Neural progenitor cell (in vitro differentiated cells): ENCODE data around the gene SLC25A22. TPM values are rescaled to one million over a fixed set of nuclear protein-coding genes. Genes with fewer than 3 reads are reported as not detected.

Experiments
- DNase-seq: peaks from one replicate; pipeline ENCODE4 v3.0.0-alpha.2; 2016; ENCODE audit warnings: low spot score
- H2AFZ ChIP-seq: fragments of 200-600 bp; sonication (generic); replicated peaks from 2 replicates; pipeline ENCODE4 v1.6.1; 2016; ENCODE audit warnings: antibody characterized with exemption
- H3F3A ChIP-seq: fragments of 200-600 bp; sonication (generic); 2 replicates; pipeline ENCODE4 v1.6.1; 2016; ENCODE audit warnings: antibody characterized with exemption, low read depth
- H3K27ac ChIP-seq: fragments of 200-600 bp; sonication (generic); 2 replicates; pipeline ENCODE4 v1.5.1; 2016; ENCODE audit warnings: mild to moderate bottlenecking
- H3K27me3 ChIP-seq: fragments of 200-600 bp; sonication (generic); 2 replicates; pipeline ENCODE4 v1.6.1; 2016; ENCODE audit warnings: mild to moderate bottlenecking, moderate library complexity
- H3K36me3 ChIP-seq: fragments of 200-600 bp; sonication (generic); 2 replicates; pipeline ENCODE4 v1.5.1; 2016
- H3K4me1 ChIP-seq: fragments of 200-600 bp; sonication (generic); 2 replicates; pipeline ENCODE4 v1.6.1; 2016; ENCODE audit warnings: mixed run types
- H3K4me2 ChIP-seq: fragments of 200-600 bp; sonication (generic); 2 replicates; pipeline ENCODE4 v1.6.1; 2016
- H3K4me3 ChIP-seq: fragments of 200-600 bp; sonication (generic); 2 replicates; pipeline ENCODE4 v1.5.1; 2016
- H3K79me2 ChIP-seq: fragments of 200-600 bp; sonication (generic); 2 replicates; pipeline ENCODE4 v1.6.1; 2016; ENCODE audit warnings: low read depth
- H3K9ac ChIP-seq: fragments of 200-600 bp; sonication (generic); 2 replicates; pipeline ENCODE4 v1.6.1; 2016
- H3K9me3 ChIP-seq: fragments of 200-600 bp; sonication (generic); 2 replicates; pipeline ENCODE4 v1.5.1; 2016; ENCODE audit warnings: low read depth
- H4K20me1 ChIP-seq: fragments of 200-600 bp; sonication (generic); 2 replicates; pipeline ENCODE4 v1.6.1; 2016; ENCODE audit warnings: low read depth
- H3K27ac Mint-ChIP-seq: 3 replicates; pipeline ENCODE4 v1.8.0; 2021; ENCODE audit warnings: mixed read lengths
- H3K27me3 Mint-ChIP-seq: 2 replicates; pipeline ENCODE4 v1.8.0; 2022; ENCODE audit warnings: low read depth, mild to moderate bottlenecking, inconsistent platforms, moderate library complexity, mixed read lengths; ENCODE audit not compliant: insufficient read depth
- H3K36me3 Mint-ChIP-seq: 3 replicates; pipeline ENCODE4 v1.8.0; 2021; ENCODE audit warnings: mixed read lengths
- H3K4me1 Mint-ChIP-seq: 3 replicates; pipeline ENCODE4 v1.8.0; 2021; ENCODE audit warnings: mixed read lengths
- H3K4me3 Mint-ChIP-seq: 3 replicates; pipeline ENCODE4 v1.8.0; 2021; ENCODE audit warnings: mild to moderate bottlenecking, moderate library complexity, mixed read lengths
- H3K9me3 Mint-ChIP-seq: 3 replicates; pipeline ENCODE4 v1.8.0; 2020; ENCODE audit warnings: mixed read lengths
- CTCF ChIP-seq: fragments of 200-600 bp; sonication (generic); IDR thresholded peaks from 2 replicates; pipeline ENCODE4 v1.5.1; 2017; ENCODE audit warnings: antibody characterized with exemption, mild to moderate bottlenecking
- EZH2 ChIP-seq: fragments of 200-600 bp; sonication (generic); IDR thresholded peaks from 2 replicates; pipeline ENCODE4 v1.6.1; 2017; ENCODE audit warnings: antibody characterized with exemption, mild to moderate bottlenecking, moderate library complexity
- EZH2phosphoT487 ChIP-seq: fragments of 200-600 bp; sonication (generic); IDR thresholded peaks from 2 replicates; pipeline ENCODE4 v1.6.1; 2017; ENCODE audit warnings: antibody characterized with exemption
- total RNA-seq: library from RNA; depleted of rRNA; stranded (reverse); fragments of >200 nt; gene quantifications from 2 replicates; pipeline ENCODE4 v1.2.3, GENCODE V29; 2015; ENCODE audit warnings: low replicate concordance

The SLC25A22 gene
- total RNA-seq, 1 donor from 2014 or later = 11.0 TPM

GRCh38 chr11:824942-825341 is 26.9 kb upstream of the SLC25A22 start:
- Histone ChIP-seq H3K4me2 (no peak overlapping the region), H3K4me3 (no peak overlapping the region), H3K36me3 (no peaks in the 10 kb centered on the region), H4K20me1 (peaks cover 69% of the 10 kb centered on the region), H2AFZ (no peak overlapping the region), H3K27ac (no peak overlapping the region), H3K9me3 (no peaks in the 10 kb centered on the region), H3F3A (peaks cover 37% of the 10 kb centered on the region), H3K4me1 (peaks cover 31% of the 10 kb centered on the region), H3K9ac (no peak overlapping the region), H3K27me3 (peaks cover 50% of the 10 kb centered on the region), H3K79me2 (peaks cover 9% of the 10 kb centered on the region)
- peaks cover 4% of the 10 kb centered on the region for H3K36me3 Mint-ChIP-seq
- H3K4me3 Mint-ChIP-seq = no peak overlapping the region
- H3K27me3 Mint-ChIP-seq = peaks cover 25% of the 10 kb centered on the region
- H3K27ac Mint-ChIP-seq = no peak overlapping the region
- H3K4me1 Mint-ChIP-seq = peaks cover 33% of the 10 kb centered on the region
- DNase-seq = no peak
- H3K9me3 Mint-ChIP-seq = no peaks in the 10 kb centered on the region
- no peak for TF ChIP-seq EZH2
- TF ChIP-seq EZH2phosphoT487 = no peak
- no peak for TF ChIP-seq CTCF

- no peak for DNase-seq
- Histone ChIP-seq H3K9ac (no peak overlapping the region), H3K27me3 (peaks cover 45% of the 10 kb centered on the region), H3F3A (peaks cover 35% of the 10 kb centered on the region), H2AFZ (no peak overlapping the region), H3K4me3 (no peak overlapping the region), H3K4me1 (peaks cover 25% of the 10 kb centered on the region), H3K4me2 (no peak overlapping the region), H3K79me2 (peaks cover 9% of the 10 kb centered on the region), H3K27ac (no peak overlapping the region), H3K9me3 (no peaks in the 10 kb centered on the region), H3K36me3 (no peaks in the 10 kb centered on the region), H4K20me1 (peaks cover 68% of the 10 kb centered on the region)
- Mint-ChIP-seq H3K27me3 (peaks cover 25% of the 10 kb centered on the region), H3K36me3 (peaks cover 4% of the 10 kb centered on the region), H3K4me1 (peaks cover 30% of the 10 kb centered on the region), H3K9me3 (no peaks in the 10 kb centered on the region), H3K27ac (no peak overlapping the region), H3K4me3 (no peak overlapping the region)
- no peak for TF ChIP-seq EZH2
- no peak for TF ChIP-seq EZH2phosphoT487
- TF ChIP-seq CTCF = no peak
These were observed 26.3 kb upstream of the SLC25A22 start for GRCh38 chr11:824292-824880.

GRCh38 chr11:823441-824291 is 25.6 kb upstream of the SLC25A22 start:
- H3K27me3 Mint-ChIP-seq = peaks cover 21% of the 10 kb centered on the region
- H3K36me3 Mint-ChIP-seq = peaks cover 4% of the 10 kb centered on the region
- H4K20me1 ChIP-seq = peaks cover 62% of the 10 kb centered on the region
- H3K36me3 ChIP-seq = no peaks in the 10 kb centered on the region
- TF ChIP-seq EZH2 (no peak), EZH2phosphoT487 (no peak), CTCF (no peak)
- H3K27me3 ChIP-seq = peaks cover 38% of the 10 kb centered on the region
- no peak for DNase-seq
- no peak overlapping the region for H3K27ac Mint-ChIP-seq
- H3K4me2 ChIP-seq = no peak overlapping the region
- H3F3A ChIP-seq = peaks cover 31% of the 10 kb centered on the region
- H3K9ac ChIP-seq = no peak overlapping the region
- peaks cover 9% of the 10 kb centered on the region for H3K79me2 ChIP-seq
- no peak overlapping the region for H3K4me3 Mint-ChIP-seq
- H3K4me1 Mint-ChIP-seq = peaks cover 24% of the 10 kb centered on the region
- H3K9me3 Mint-ChIP-seq = no peaks in the 10 kb centered on the region
- H3K9me3 ChIP-seq = no peaks in the 10 kb centered on the region
- no peak overlapping the region for H3K4me3 ChIP-seq
- peaks cover 18% of the 10 kb centered on the region for H3K4me1 ChIP-seq
- H3K27ac ChIP-seq = no peak overlapping the region
- no peak overlapping the region for H2AFZ ChIP-seq
